DND-41 (cell line): ENCODE results near the gene TSPAN9.

Experiments used
- ATAC-seq: fragments of 200-7000 bp; cut with Tn5 transposase; 3 replicates; pipeline ENCODE4 v1.9.1; 2021; ENCODE audit warnings: low read depth; ENCODE audit not compliant: insufficient read depth
- DNase-seq: peaks from one replicate; pipeline ENCODE4 v3.0.0-alpha.2; 2020
- H2AFZ ChIP-seq: 2 replicates; pipeline ENCODE4 v1.6.0; 2012; ENCODE audit warnings: low read depth, low read length
- H3K27ac ChIP-seq: 2 replicates; pipeline ENCODE4 v1.5.1; 2012; ENCODE audit warnings: low read length, inconsistent platforms
- H3K27me3 ChIP-seq: fragments of 200-600 bp; sonication (generic); 2 replicates; pipeline ENCODE4 v1.6.0; 2012; ENCODE audit warnings: low read length, mild to moderate bottlenecking, inconsistent platforms; ENCODE audit not compliant: insufficient read depth, poor library complexity
- H3K36me3 ChIP-seq: 2 replicates; pipeline ENCODE4 v1.5.1; 2012; ENCODE audit warnings: low read length, inconsistent platforms; ENCODE audit not compliant: insufficient read depth
- H3K4me1 ChIP-seq: 2 replicates; pipeline ENCODE4 v1.5.1; 2012; ENCODE audit warnings: mild to moderate bottlenecking, low read length; ENCODE audit not compliant: insufficient read depth
- H3K4me2 ChIP-seq: 2 replicates; pipeline ENCODE4 v1.6.0; 2012; ENCODE audit warnings: mild to moderate bottlenecking, moderate library complexity, low read length, inconsistent platforms; ENCODE audit not compliant: insufficient read depth
- H3K4me3 ChIP-seq, 2 experiments: fragments of 200-600 bp in 1 of 2; shearing (Covaris generic) in 1 of 2; 2 replicates each; pipeline ENCODE4 v1.5.1; 2012 to 2016; ENCODE audit warnings: inconsistent platforms in 2 of 2, low read length in 2 of 2, mild to moderate bottlenecking in 2 of 2, low read depth in 1 of 2, moderate library complexity in 1 of 2
- H3K79me2 ChIP-seq: 2 replicates; pipeline ENCODE4 v1.6.0; 2012; ENCODE audit warnings: low read length, inconsistent platforms; ENCODE audit not compliant: insufficient read depth
- H3K9ac ChIP-seq: 2 replicates; pipeline ENCODE4 v1.6.0; 2012; ENCODE audit warnings: low read depth, mild to moderate bottlenecking, inconsistent platforms, low read length, moderate library complexity
- H3K9me3 ChIP-seq: 2 replicates; pipeline ENCODE4 v1.5.1; 2012; ENCODE audit warnings: low read length, moderate library complexity, mild to moderate bottlenecking, inconsistent platforms; ENCODE audit not compliant: insufficient read depth, severe bottlenecking
- H4K20me1 ChIP-seq: 2 replicates; pipeline ENCODE4 v1.6.0; 2012; ENCODE audit warnings: low read length; ENCODE audit not compliant: insufficient read depth
- CTCF ChIP-seq: IDR thresholded peaks from 2 replicates; pipeline ENCODE4 v1.5.1; 2012; ENCODE audit warnings: borderline replicate concordance, low read length, moderate library complexity, mild to moderate bottlenecking; ENCODE audit not compliant: poor library complexity, severe bottlenecking; ENCODE audit errors: extremely low read depth
- EZH2 ChIP-seq: IDR thresholded peaks from 3 replicates; pipeline ENCODE4 v1.6.1; 2012; ENCODE audit warnings: borderline replicate concordance, low read depth, mild to moderate bottlenecking, moderate library complexity, low read length, inconsistent platforms; ENCODE audit not compliant: severe bottlenecking

Gene TSPAN9

GRCh38 chr12:3045494-3045893 is 31.7 kb upstream of the TSPAN9 start:
- Histone ChIP-seq H3K27me3 (peaks cover 7% of the 10 kb centered on the region), H3K36me3 (no peaks in the 10 kb centered on the region), H3K4me1 (no peaks in the 10 kb centered on the region), H3K79me2 (no peaks in the 10 kb centered on the region), H3K9me3 (no peaks in the 10 kb centered on the region), H4K20me1 (peaks cover 9% of the 10 kb centered on the region; the same call in 1 of the 2 replicates), H2AFZ (no peak overlapping the region), H3K4me2 (no peak overlapping the region), H3K4me3 (no peak overlapping the region), H3K27ac (no peak overlapping the region), H3K9ac (no peak overlapping the region)
- ATAC-seq (no peak), DNase-seq (no peak)
- TF ChIP-seq CTCF: no peak
- TF ChIP-seq EZH2: no peak

DNA sequence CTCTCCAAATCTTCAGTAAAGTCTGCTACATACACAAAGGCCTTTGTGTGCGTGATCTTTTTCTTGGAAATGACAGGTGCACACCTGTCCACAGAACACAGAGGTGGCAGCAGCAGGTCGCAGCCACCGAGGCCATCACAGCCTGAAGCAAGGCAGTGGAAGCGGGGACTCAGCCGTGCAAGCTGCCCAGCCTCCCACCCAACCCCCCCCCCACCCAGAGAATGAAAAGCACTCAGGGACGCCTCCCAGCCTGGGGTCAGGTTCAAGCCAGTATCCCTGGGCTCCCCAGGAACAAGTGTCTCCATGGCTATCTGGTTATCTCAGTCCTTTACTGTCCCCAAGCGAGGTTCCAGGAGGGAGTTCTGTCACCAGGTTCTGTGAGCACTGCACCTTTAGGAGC is 31.2 kb upstream of the TSPAN9 start:
- H3K4me2 ChIP-seq: no peak overlapping the region
- ATAC-seq: no peak

DNA sequence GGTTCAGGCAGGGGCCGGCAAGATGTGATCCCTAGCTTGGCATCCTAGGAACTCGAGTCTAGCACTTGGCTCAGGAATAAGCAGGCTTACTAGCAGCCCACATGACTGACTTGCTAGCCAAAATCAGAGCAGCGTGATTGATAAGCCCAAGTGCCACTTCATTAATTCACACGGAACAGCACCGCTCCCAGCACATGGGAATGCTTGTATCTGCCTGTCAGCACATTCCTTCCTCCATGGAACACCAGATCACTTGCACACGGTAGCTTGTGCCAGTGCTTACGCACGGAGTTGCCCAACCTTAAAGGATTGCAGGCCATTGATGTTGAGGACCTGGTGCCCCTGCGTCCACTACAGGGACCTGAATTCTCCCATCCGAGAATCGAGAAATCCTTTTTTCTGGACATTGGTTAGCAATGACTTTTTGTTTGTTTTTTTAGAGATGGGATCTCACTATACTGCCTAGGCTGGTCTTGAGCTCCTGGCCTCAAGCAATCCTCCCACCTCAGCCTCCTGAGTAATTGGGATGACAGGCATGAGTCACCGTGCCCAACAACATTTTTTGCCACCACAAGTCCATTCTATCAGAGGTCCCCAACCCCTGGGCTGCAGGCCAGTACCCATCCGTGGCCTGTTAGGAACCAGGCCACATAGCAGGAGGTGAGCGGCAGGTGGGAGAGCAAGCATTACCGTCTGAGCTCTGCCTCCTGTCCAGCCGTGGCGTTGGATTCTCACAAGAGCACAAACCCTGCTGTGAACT is 30.6 kb upstream of the TSPAN9 start:
- Histone ChIP-seq H3K9me3 (no peaks in the 10 kb centered on the region), H3K4me3 (no peak overlapping the region), H2AFZ (no peak overlapping the region), H3K4me2 (no peak overlapping the region), H3K36me3 (no peaks in the 10 kb centered on the region), H3K79me2 (no peaks in the 10 kb centered on the region), H4K20me1 (no peaks in the 10 kb centered on the region; the same call in 1 of the 2 replicates), H3K4me1 (no peaks in the 10 kb centered on the region), H3K27me3 (peaks cover 7% of the 10 kb centered on the region), H3K27ac (no peak overlapping the region), H3K9ac (no peak overlapping the region)
- TF ChIP-seq EZH2: no peak
- TF ChIP-seq CTCF: no peak
- DNase-seq: no peak
- no peak for ATAC-seq

More for the DNA sequence above, 31.2 kb upstream of the TSPAN9 start:
- H3K27ac ChIP-seq: no peak overlapping the region
- no peaks in the 10 kb centered on the region for H3K79me2 ChIP-seq
- no peak overlapping the region for H2AFZ ChIP-seq
- no peaks in the 10 kb centered on the region for H3K4me1 ChIP-seq
- peaks cover 4% of the 10 kb centered on the region; the same call in 1 of the 2 replicates for H4K20me1 ChIP-seq
- H3K9me3 ChIP-seq: no peaks in the 10 kb centered on the region
- no peak overlapping the region for H3K9ac ChIP-seq
- peaks cover 7% of the 10 kb centered on the region for H3K27me3 ChIP-seq
- H3K36me3 ChIP-seq: no peaks in the 10 kb centered on the region
- TF ChIP-seq CTCF (no peak), EZH2 (no peak)
- H3K4me3 ChIP-seq: no peak overlapping the region
- DNase-seq: no peak
